H1 (cell line): Measurements from ENCODE around the gene NOLC1. TPM values are rescaled to one million over a fixed set of nuclear protein-coding genes. Genes with fewer than 3 reads are reported as not detected.
A peak's percentile ranks its signal among the peaks of the same experiment; 100 is the strongest.

ENCODE experiments used
- CTCF ChIA-PET: fragments of 300-600 bp; sonication (Branson Sonifier 250); formaldehyde crosslinking; loops from one replicate; lab custom pipeline; 2021; ENCODE audit not compliant: partially characterized antibody; lab: Charles Lee
- POLR2A ChIA-PET: fragments of 300-600 bp; sonication (Branson Sonifier 250); formaldehyde crosslinking; loops from one replicate; lab custom pipeline; 2021; ENCODE audit warnings: inconsistent platforms; ENCODE audit not compliant: partially characterized antibody; lab: Charles Lee
- DNase-seq, 2 experiments: peaks; one replicate each; pipeline versions ENCODE4 v3.0.0 to v3.0.0-alpha.2; 2010 to 2022; ENCODE audit warnings: low spot score in 2 of 2, low read depth in 1 of 2, mixed read lengths in 1 of 2
- FAIRE-seq: peaks from 2 replicates; lab custom pipeline; 2011; peaks lifted over from hg19 to GRCh38; lab: Jason Lieb, UNC
- H2AFZ ChIP-seq: 2 replicates; pipeline ENCODE4 v1.8.1; 2012; ENCODE audit warnings: low read length, inconsistent platforms
- H2AK5ac ChIP-seq: 2 replicates; pipeline ENCODE4 v1.6.1; 2013; ENCODE audit warnings: low read depth, low read length
- H2BK120ac ChIP-seq: replicated peaks from 2 replicates; pipeline ENCODE3; 2013; ENCODE audit warnings: low read depth, low read length, inconsistent platforms
- H2BK12ac ChIP-seq: 2 replicates; pipeline ENCODE4 v1.6.1; 2013; ENCODE audit warnings: low read depth, low read length
- H2BK15ac ChIP-seq: 2 replicates; pipeline ENCODE4 v1.6.1; 2013; ENCODE audit warnings: low read length
- H2BK20ac ChIP-seq: 2 replicates; pipeline ENCODE4 v1.6.1; 2013; ENCODE audit warnings: low read length
- H2BK5ac ChIP-seq: 2 replicates; pipeline ENCODE4 v1.6.1; 2013; ENCODE audit warnings: low read depth, low read length
- H3K14ac ChIP-seq: 2 replicates; pipeline ENCODE4 v1.6.1; 2013; ENCODE audit warnings: inconsistent platforms; ENCODE audit not compliant: insufficient read length
- H3K18ac ChIP-seq: 2 replicates; pipeline ENCODE4 v1.6.1; 2013; ENCODE audit warnings: low read length; ENCODE audit errors: extremely low read depth
- H3K23ac ChIP-seq: 2 replicates; pipeline ENCODE4 v1.6.1; 2013; ENCODE audit warnings: inconsistent platforms; ENCODE audit not compliant: insufficient read length
- H3K23me2 ChIP-seq: 2 replicates; pipeline ENCODE4 v1.6.1; 2013; ENCODE audit warnings: low read depth, low read length
- H3K27ac ChIP-seq: 2 replicates; pipeline ENCODE4 v1.6.1; 2011; ENCODE audit warnings: low read depth, low read length, inconsistent platforms
- H3K27me3 ChIP-seq, 4 experiments: replicated peaks in 1 of 4; 1 replicate in 1 of 4; 2 replicates in 3 of 4; pipeline versions ENCODE4 v1.6.1 to v1.8.1; 2011 to 2013; ENCODE audit warnings: low read length in 3 of 4, mild to moderate bottlenecking in 3 of 4, inconsistent platforms in 2 of 4, mixed read lengths in 2 of 4, moderate library complexity in 1 of 4; ENCODE audit not compliant: control insufficient read depth in 3 of 4, insufficient read depth in 3 of 4; ENCODE audit errors: extremely low read depth in 1 of 4
- H3K36me3 ChIP-seq, 4 experiments: 2 replicates each; pipeline versions ENCODE4 v1.6.1 to v1.8.1; 2011 to 2013; ENCODE audit warnings: mild to moderate bottlenecking in 4 of 4, low read length in 3 of 4, moderate library complexity in 2 of 4, control low read depth in 1 of 4, inconsistent platforms in 1 of 4; ENCODE audit not compliant: insufficient read depth in 4 of 4, control insufficient read depth in 2 of 4
- H3K4ac ChIP-seq: replicated peaks from 2 replicates; pipeline ENCODE3; 2013; ENCODE audit warnings: low read length, low read depth, mixed read lengths, inconsistent platforms; ENCODE audit not compliant: insufficient read length
- H3K4me1 ChIP-seq, 4 experiments: replicated peaks in 1 of 4; 1 replicate in 1 of 4; 2 replicates in 3 of 4; pipeline versions ENCODE4 v1.6.1 to v1.8.1; 2011 to 2013; ENCODE audit warnings: low read length in 3 of 4, inconsistent platforms in 2 of 4, mixed read lengths in 1 of 4; ENCODE audit not compliant: insufficient read depth in 4 of 4, control insufficient read depth in 3 of 4
- H3K4me2 ChIP-seq, 2 experiments: 2 replicates each; pipeline versions ENCODE4 v1.6.1 to v1.8.1; 2011 to 2013; ENCODE audit warnings: low read depth in 2 of 2, low read length in 2 of 2, control low read depth in 1 of 2, inconsistent platforms in 1 of 2, mild to moderate bottlenecking in 1 of 2; ENCODE audit not compliant: insufficient read depth in 1 of 2
- H3K4me3 ChIP-seq, 4 experiments: fragments of 200-600, 300-600 bp in 1 of 4; sonication (generic), shearing (Covaris generic), sonication (Bioruptor Twin) in 1 of 4; 2 replicates each; pipeline versions ENCODE4 v1.5.1 to v1.8.1; 2011 to 2016; ENCODE audit warnings: low read length in 4 of 4, low read depth in 3 of 4, control low read depth in 2 of 4, inconsistent platforms in 2 of 4, mild to moderate bottlenecking in 2 of 4, mixed read lengths in 1 of 4, moderate library complexity in 1 of 4; ENCODE audit not compliant: insufficient read depth in 2 of 4; ENCODE audit errors: extremely low read depth in 1 of 4
- H3K56ac ChIP-seq: replicated peaks from 2 replicates; pipeline ENCODE3; 2013; ENCODE audit warnings: low read depth, mild to moderate bottlenecking, mixed read lengths, low read length, inconsistent platforms; ENCODE audit not compliant: insufficient read length
- H3K79me1 ChIP-seq: 2 replicates; pipeline ENCODE4 v1.6.1; 2013; ENCODE audit warnings: low read depth, low read length, control low read depth
- H3K79me2 ChIP-seq, 2 experiments: 2 replicates each; pipeline versions ENCODE4 v1.6.1 to v1.8.1; 2012 to 2013; ENCODE audit warnings: low read length in 2 of 2, mild to moderate bottlenecking in 2 of 2, inconsistent platforms in 1 of 2; ENCODE audit not compliant: insufficient read depth in 2 of 2, control insufficient read depth in 1 of 2
- H3K9ac ChIP-seq, 4 experiments: replicated peaks in 1 of 4; 1 replicate in 1 of 4; 2 replicates in 3 of 4; pipeline versions ENCODE4 v1.6.1 to v1.8.1; 2011 to 2013; ENCODE audit warnings: low read depth in 3 of 4, low read length in 3 of 4, control low read depth in 2 of 4, mild to moderate bottlenecking in 2 of 4, moderate library complexity in 2 of 4, inconsistent platforms in 1 of 4; ENCODE audit errors: extremely low read depth in 1 of 4
- H3K9me3 ChIP-seq, 2 experiments: 2 replicates each; pipeline versions ENCODE4 v1.6.1 to v1.8.1; 2012 to 2013; ENCODE audit warnings: mild to moderate bottlenecking in 2 of 2, moderate library complexity in 2 of 2, control low read depth in 1 of 2, inconsistent platforms in 1 of 2, low read depth in 1 of 2, low read length in 1 of 2, mixed read lengths in 1 of 2; ENCODE audit not compliant: insufficient read depth in 2 of 2
- H4K20me1 ChIP-seq, 2 experiments: replicated peaks in 1 of 2; 2 replicates each; pipeline versions ENCODE3 to v1.8.1; 2011 to 2013; ENCODE audit warnings: inconsistent platforms in 2 of 2, low read length in 2 of 2, mild to moderate bottlenecking in 1 of 2; ENCODE audit not compliant: insufficient read depth in 2 of 2, control insufficient read depth in 1 of 2
- H4K5ac ChIP-seq: 2 replicates; pipeline ENCODE4 v1.6.1; 2013; ENCODE audit warnings: low read length, low read depth, mixed read lengths, inconsistent platforms; ENCODE audit not compliant: insufficient read length
- H4K8ac ChIP-seq: 2 replicates; pipeline ENCODE4 v1.8.0; 2013; ENCODE audit warnings: mild to moderate bottlenecking, moderate library complexity, low read length, inconsistent platforms; ENCODE audit not compliant: insufficient read depth; ENCODE audit errors: extremely low read depth
- H4K91ac ChIP-seq: replicated peaks from 2 replicates; pipeline ENCODE3; 2013; ENCODE audit warnings: low read length, mixed read lengths, inconsistent platforms; ENCODE audit not compliant: insufficient read length
- EZH2 ChIP-seq: fragments of 200-600 bp; sonication (generic); IDR thresholded peaks from 2 replicates; pipeline ENCODE4 v1.7.1; 2012; ENCODE audit warnings: low read depth, mild to moderate bottlenecking, moderate library complexity, low read length, inconsistent platforms; ENCODE audit not compliant: severe bottlenecking
- HDAC6 ChIP-seq: IDR thresholded peaks from one replicate; pipeline ENCODE4 v1.7.1; 2012; ENCODE audit warnings: low read depth, mild to moderate bottlenecking, inconsistent platforms, low read length, moderate library complexity
- KDM5A ChIP-seq: fragments of 200-600 bp; IDR thresholded peaks from 2 replicates; pipeline ENCODE4 v1.7.1; 2012; ENCODE audit warnings: mild to moderate bottlenecking, low read length, inconsistent platforms, mixed read lengths
- TAF1 ChIP-seq: IDR thresholded peaks from 2 replicates; pipeline ENCODE4 v1.6.1; 2011; ENCODE audit warnings: mild to moderate bottlenecking, low read depth, low read length
- TAF7 ChIP-seq: optimal IDR thresholded peaks from 2 replicates; pipeline ENCODE3; 2011; ENCODE audit warnings: low read depth, mild to moderate bottlenecking, inconsistent platforms, low read length, moderate library complexity, borderline replicate concordance
- TCF12 ChIP-seq: IDR thresholded peaks from 2 replicates; pipeline ENCODE4 v1.6.1; 2011; ENCODE audit warnings: low read depth, mild to moderate bottlenecking, low read length
- TEAD4 ChIP-seq: IDR thresholded peaks from 2 replicates; pipeline ENCODE4 v1.6.1; 2012; ENCODE audit warnings: low read depth, low read length, inconsistent platforms, mixed read lengths
- WGBS, 2 experiments: shearing (Covaris generic) in 1 of 2; methylation state at CpG; one replicate each; pipeline versions ENCODE4 v1.1.6 to v1.1.7; 2013 to 2015; ENCODE audit warnings: low lambda C conversion rate in 2 of 2, mixed read lengths in 2 of 2, inconsistent platforms in 1 of 2, low coverage in 1 of 2, missing lambda C conversion rate in 1 of 2; ENCODE audit not compliant: insufficient replicate concordance in 2 of 2, insufficient coverage in 1 of 2, insufficient read length in 1 of 2; ENCODE audit errors: extremely low coverage in 1 of 2, missing lambda C conversion rate in 1 of 2; 5-methylcytosine and 5-hydroxymethylcytosine counted together
- polyA plus RNA-seq, 7 experiments: library from polyadenylated mRNA; depleted of rRNA in 3 of 7; stranded (reverse) in 5 of 7; unstranded in 2 of 7; fragments of >200 nt in 5 of 7; fragments of 200-250 nt in 2 of 7; gene quantifications; 1 replicate in 5 of 7; 2 replicates in 1 of 7; 4 replicates in 1 of 7; pipeline versions ENCODE4 v1.2.1 to v1.2.3, GENCODE V29; 2011 to 2013; ENCODE audit warnings: missing spikeins in 2 of 7, mixed read lengths in 2 of 7
- total RNA-seq: library from RNA; stranded (reverse); fragmentation: NEBNext Ultra II Directional; extraction: Animal tissue kit (Norgen Biotek cat#: 25700); gene quantifications from 2 replicates; pipeline ENCODE4 v1.2.1, GENCODE V29; 2021

Gene NOLC1
- total and polyA plus RNA-seq, 2 of the 8 experiments (the other 6 are each of a cell fraction or from before 2014, with no cell fraction given): 86.3 to 191 TPM

DNA sequence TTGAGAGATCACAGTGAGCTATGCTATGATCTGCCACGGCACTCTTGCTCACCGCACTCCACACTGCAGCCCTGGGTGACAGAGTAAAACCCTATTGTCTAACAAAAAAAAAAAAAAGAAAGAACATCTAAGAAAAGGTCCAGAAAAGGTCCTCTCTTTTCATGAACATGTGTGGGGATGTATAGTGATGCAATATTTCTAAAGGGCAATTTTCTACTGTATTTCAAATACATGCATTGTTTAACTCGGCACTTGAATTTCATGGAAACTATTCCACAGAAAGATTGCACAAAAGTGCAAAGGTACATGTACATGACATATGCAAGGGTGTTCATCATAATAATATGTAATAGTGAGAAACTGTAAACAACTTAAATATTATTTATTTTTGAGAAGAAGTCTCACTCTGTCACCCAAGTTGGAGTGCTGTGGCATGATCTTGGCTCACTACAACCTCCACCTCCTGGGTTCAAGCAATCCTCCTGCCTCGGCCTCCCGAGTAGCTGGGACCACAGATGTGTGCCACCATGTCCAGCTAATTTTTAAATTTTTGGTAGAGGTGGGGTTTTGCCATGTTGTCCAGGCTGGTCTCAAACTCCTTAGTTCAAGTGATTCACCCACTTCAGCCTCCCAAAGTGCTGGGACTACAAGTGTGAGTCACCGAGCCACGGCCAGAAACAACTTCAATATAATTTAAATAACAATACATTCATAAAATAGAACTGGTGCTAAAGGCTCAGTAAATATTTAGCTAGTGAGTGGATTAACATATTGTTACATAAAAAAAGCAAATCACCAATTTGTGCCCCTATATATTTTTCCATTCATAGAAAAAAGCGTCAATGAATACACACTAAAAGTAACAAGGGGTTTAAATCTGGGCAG, 20.7 kb upstream of the NOLC1 start:
- CTCF ChIA-PET: interaction anchor here (0.6 to 2.8 kb wide), 13 partner anchors 8 to 267 kb away, joined by 3 to 28 read pairs (median 3); partner anchors contain the start of gene NOLC1

More for the DNA sequence above, 20.7 kb upstream of the NOLC1 start:
- Histone ChIP-seq H3K4me3 (peak overlapping the region in 1 of 4 experiments; percentile 82; a peak in 1 of 8 replicates), H3K9me3 (no peaks in the 10 kb centered on the region), H4K5ac (no peak overlapping the region), H2BK20ac (no peak overlapping the region), H3K23me2 (peaks cover 10% of the 10 kb centered on the region; the same call in 1 of the 2 replicates), H2BK5ac (no peak overlapping the region), H2BK120ac (no peak overlapping the region), H2BK15ac (no peak overlapping the region), H4K20me1 (peaks cover 11 to 19% of the 10 kb centered on the region in 2 experiments), H3K4me1 (peaks cover 0 to 12% (median 3%) of the 10 kb centered on the region in 4 experiments; a peak in 4 of 7 replicates), H3K23ac (no peak overlapping the region), H4K91ac (no peak overlapping the region), H3K4me2 (peak overlapping the region in 1 of 2 experiments; percentile 20; a peak in 1 of 4 replicates), H2AFZ (no peak overlapping the region), H3K4ac (no peak overlapping the region), H2AK5ac (no peak overlapping the region), H3K27me3 (no peaks in the 10 kb centered on the region), H2BK12ac (no peak overlapping the region), H3K27ac (no peak overlapping the region), H4K8ac (no peak overlapping the region; the same call in 1 of the 2 replicates), H3K36me3 (no peaks in the 10 kb centered on the region), H3K14ac (no peak overlapping the region), H3K79me2 (peaks cover 34 to 37% of the 10 kb centered on the region in 2 experiments), H3K79me1 (peaks cover 2% of the 10 kb centered on the region; the same call in 1 of the 2 replicates), H3K18ac (no peak overlapping the region), H3K56ac (no peak overlapping the region), H3K9ac (no peak overlapping the region)
- WGBS, 2 experiments: 86% methylated on average over 8 of the region's 8 CpGs; no CpG with 5 or more reads in 1 of the 2 experiments
- POLR2A ChIA-PET: interaction anchor here (1.1 to 3.7 kb wide), 12 partner anchors 10 to 177 kb away, joined by 3 to 23 read pairs (median 5); partner anchors contain the start of genes LDB1 and NOLC1
- FAIRE-seq: no peak
- DNase-seq: no peak
- TF ChIP-seq TAF7: no peak
- no peak for TF ChIP-seq TAF1
- no peak for TF ChIP-seq HDAC6
- TF ChIP-seq TEAD4: no peak
- no peak for TF ChIP-seq KDM5A
- no peak for TF ChIP-seq EZH2
- TF ChIP-seq TCF12: no peak
